GM19372 (cell line): ENCODE measurements around the gene NSA2.
"Not testable (repeated sequence)": the region's sequence is repeated elsewhere in the genome, so short reads cannot be mapped to it uniquely, and the experiment has no call there.

Experiments
- ATAC-seq: cut with Tn5 transposase; IDR thresholded peaks from one replicate; pipeline ENCODE4 v1.9.1; 2021; ENCODE audit warnings: mild to moderate bottlenecking, low read depth, moderate library complexity; ENCODE audit not compliant: unreplicated experiment

NSA2 gene

GRCh38 chr5:74766849-74767578, at the start of gene NSA2, which contains the start of gene GFM2:
NSA2 (plus strand) TSS chr5:74767249; CDS start chr5:74767361, 112 bp downstream.
GFM2 (minus strand) TSS chr5:74767117; CDS start chr5:74763742, 3,375 bp downstream.
- ATAC-seq = peak; percentile 87

- no peak for ATAC-seq
These were observed 49.5 kb upstream of the NSA2 start for GRCh38 chr5:74717596-74717995.

- ATAC-seq = no peak
These were observed 44.8 kb upstream of the NSA2 start for GRCh38 chr5:74722271-74722670.

- ATAC-seq = no peak
These were observed 41.7 kb upstream of the NSA2 start for GRCh38 chr5:74725331-74725730.

GRCh38 chr5:74736759-74737158, 30.3 kb upstream of the NSA2 start:
- ATAC-seq = no peak

- ATAC-seq = no peak
These were observed 28.6 kb upstream of the NSA2 start for GRCh38 chr5:74738406-74738805.

GRCh38 chr5:74748742-74749141, 18.3 kb upstream of the NSA2 start:
- ATAC-seq = not testable (repeated sequence)

GRCh38 chr5:74761241-74761640, 5.8 kb upstream of the NSA2 start:
- no peak for ATAC-seq

- no peak for ATAC-seq
These were observed 4.5 kb upstream of the NSA2 start for GRCh38 chr5:74762599-74762998.

GRCh38 chr5:74763504-74763903, 3.5 kb upstream of the NSA2 start:
- no peak for ATAC-seq

GRCh38 chr5:74765201-74765600, 1.8 kb upstream of the NSA2 start:
- ATAC-seq = no peak

- ATAC-seq = no peak
These were observed 1.1 kb upstream of the NSA2 start for GRCh38 chr5:74765929-74766328.

- ATAC-seq = peak; percentile 24
These were observed 616 bp upstream of the NSA2 start for GRCh38 chr5:74766418-74766848.

GRCh38 chr5:74767579-74767913, 497 bp downstream of the NSA2 start:
- ATAC-seq = peak; percentile 28

GRCh38 chr5:74772359-74772758, 5.3 kb downstream of the NSA2 start:
- no peak for ATAC-seq

- ATAC-seq = no peak
These were observed 11.6 kb downstream of the NSA2 start for GRCh38 chr5:74778609-74779008.

- no peak for ATAC-seq
These were observed 19.8 kb downstream of the NSA2 start for GRCh38 chr5:74786851-74787250.

GRCh38 chr5:74787424-74787823, 20.4 kb downstream of the NSA2 start:
- ATAC-seq = no peak

- not testable (repeated sequence) for ATAC-seq
These were observed 24.6 kb downstream of the NSA2 start for GRCh38 chr5:74791669-74792068.

GRCh38 chr5:74798977-74799911, 32.2 kb downstream of the NSA2 start:
- ATAC-seq = no peak

- ATAC-seq = no peak
These were observed 34.1 kb downstream of the NSA2 start for GRCh38 chr5:74801197-74801596.
